ENCODE measurements around the gene EXOSC9. TPM values are rescaled to one million over a fixed set of nuclear protein-coding genes. Genes with fewer than 3 reads are reported as not detected.

Gene EXOSC9
- total and polyA plus RNA-seq, 4 donors: 5.3 to 20.0 (median 10.0) TPM

- Histone ChIP-seq H3K4me1 (ENCODE audit: control insufficient read depth in 4 of 4, insufficient read depth in 4 of 4, low read length in 3 of 4) (peaks cover 3 to 10% (median 6%) of the 10 kb centered on the region in 4 donors), H3K27me3 (ENCODE audit: control insufficient read depth in 4 of 4, insufficient read depth in 4 of 4, low read length in 3 of 4) (peaks cover 2 to 9% (median 4%) of the 10 kb centered on the region in 4 donors), H3K9me3 (ENCODE audit: control insufficient read depth in 4 of 4, low read length in 3 of 4) (no peaks in the 10 kb centered on the region), H3K27ac (ENCODE audit: low read depth in 1 of 2, low read length in 2 of 2) (no peak overlapping the region), H3K36me3 (ENCODE audit: control insufficient read depth in 4 of 4, insufficient read depth in 3 of 4, low read depth in 1 of 4, low read length in 3 of 4) (no peaks in the 10 kb centered on the region), H3K4me3 (ENCODE audit: low read depth in 1 of 3, low read length in 3 of 3) (no peak overlapping the region), H3K9ac (ENCODE audit: low read depth in 1 of 2, low read length in 2 of 2) (no peak overlapping the region)
- no peak for TF ChIP-seq REST (IDR thresholded peaks at IDR 0.05)
- no peak for TF ChIP-seq NR2F2 (IDR thresholded peaks at IDR 0.05)
- TF ChIP-seq HNF4A (conservative IDR thresholded peaks at IDR 0.05): no peak
- no peak for TF ChIP-seq YY1 (IDR thresholded peaks at IDR 0.05)
- no peak for TF ChIP-seq RAD21 (IDR thresholded peaks at IDR 0.05)
- 89% methylated on average over 2 of the region's 2 CpGs for WGBS
- DNase-seq (ENCODE audit: low spot score): no peak
Measured at GRCh38 chr4:121769341-121769740, 31.8 kb upstream of the EXOSC9 start.

- no peak overlapping the region for H3K9ac ChIP-seq (ENCODE audit: low read depth in 1 of 2, low read length in 2 of 2)
- H3K36me3 ChIP-seq (ENCODE audit: control insufficient read depth in 4 of 4, insufficient read depth in 3 of 4, low read depth in 1 of 4, low read length in 3 of 4): no peaks in the 10 kb centered on the region
- peaks cover 0 to 5% (median 2%) of the 10 kb centered on the region in 4 donors for H3K27me3 ChIP-seq (ENCODE audit: control insufficient read depth in 4 of 4, insufficient read depth in 4 of 4, low read length in 3 of 4)
- no peaks in the 10 kb centered on the region for H3K9me3 ChIP-seq (ENCODE audit: control insufficient read depth in 4 of 4, low read length in 3 of 4)
- 83% methylated on average over 1 of the region's 1 CpG for WGBS
- no peak overlapping the region for H3K4me3 ChIP-seq (ENCODE audit: low read depth in 1 of 3, low read length in 3 of 3)
- DNase-seq (ENCODE audit: low spot score): no peak
- no peak overlapping the region for H3K27ac ChIP-seq (ENCODE audit: low read depth in 1 of 2, low read length in 2 of 2)
- TF ChIP-seq, protein P1, sequence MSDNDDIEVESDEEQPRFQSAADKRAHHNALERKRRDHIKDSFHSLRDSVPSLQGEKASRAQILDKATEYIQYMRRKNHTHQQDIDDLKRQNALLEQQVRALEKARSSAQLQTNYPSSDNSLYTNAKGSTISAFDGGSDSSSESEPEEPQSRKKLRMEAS (IDR thresholded peaks at IDR 0.05): no peak
- TF ChIP-seq JUND (IDR thresholded peaks at IDR 0.05): no peak
- TF ChIP-seq ZBTB33 (IDR thresholded peaks at IDR 0.05): no peak
- no peak for TF ChIP-seq HNF4A (conservative IDR thresholded peaks at IDR 0.05)
- TF ChIP-seq FOXA1 (IDR thresholded peaks at IDR 0.05): no peak
- TF ChIP-seq HNF4G (IDR thresholded peaks at IDR 0.05): no peak
- H3K4me1 ChIP-seq (ENCODE audit: control insufficient read depth in 4 of 4, insufficient read depth in 4 of 4, low read length in 3 of 4): no peaks in the 10 kb centered on the region
Measured at GRCh38 chr4:121771869-121772268, 29.3 kb upstream of the EXOSC9 start.

DNA sequence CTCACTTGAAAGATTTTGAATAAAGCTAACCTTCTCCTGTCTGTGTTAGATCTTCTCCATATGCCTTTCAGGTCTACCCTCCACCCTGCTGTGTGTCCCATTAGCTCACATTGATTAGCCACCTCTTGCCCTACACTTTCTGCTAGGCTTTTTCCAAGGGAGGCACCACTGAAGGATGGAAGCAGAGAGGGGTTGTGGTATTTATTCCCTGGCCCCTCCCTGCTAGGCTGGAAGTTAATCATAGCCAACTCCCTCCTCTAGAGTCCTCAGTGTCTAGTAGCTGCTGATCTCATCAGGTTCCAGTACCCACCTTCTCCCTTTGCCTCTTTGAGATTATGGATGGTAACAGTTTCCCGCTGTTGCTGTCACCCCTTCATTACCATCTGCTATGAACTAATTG is 27.2 kb upstream of the EXOSC9 start:
- Histone ChIP-seq H3K4me1 (ENCODE audit: control insufficient read depth in 4 of 4, insufficient read depth in 4 of 4, low read length in 3 of 4) (no peaks in the 10 kb centered on the region), H3K36me3 (ENCODE audit: control insufficient read depth in 4 of 4, insufficient read depth in 3 of 4, low read depth in 1 of 4, low read length in 3 of 4) (no peaks in the 10 kb centered on the region)
- 84% methylated on average over 1 of the region's 1 CpG for WGBS

More for the DNA sequence above, 27.2 kb upstream of the EXOSC9 start:
- Histone ChIP-seq H3K27me3 (ENCODE audit: control insufficient read depth in 4 of 4, insufficient read depth in 4 of 4, low read length in 3 of 4) (peaks cover 0 to 5% (median 2%) of the 10 kb centered on the region in 4 donors), H3K27ac (ENCODE audit: low read depth in 1 of 2, low read length in 2 of 2) (no peak overlapping the region), H3K9ac (ENCODE audit: low read depth in 1 of 2, low read length in 2 of 2) (no peak overlapping the region), H3K9me3 (ENCODE audit: control insufficient read depth in 4 of 4, low read length in 3 of 4) (no peaks in the 10 kb centered on the region), H3K4me3 (ENCODE audit: low read depth in 1 of 3, low read length in 3 of 3) (no peak overlapping the region)
- TF ChIP-seq, protein P2, sequence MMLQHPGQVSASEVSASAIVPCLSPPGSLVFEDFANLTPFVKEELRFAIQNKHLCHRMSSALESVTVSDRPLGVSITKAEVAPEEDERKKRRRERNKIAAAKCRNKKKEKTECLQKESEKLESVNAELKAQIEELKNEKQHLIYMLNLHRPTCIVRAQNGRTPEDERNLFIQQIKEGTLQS (IDR thresholded peaks at IDR 0.05): no peak
- no peak for TF ChIP-seq FOXA2 (IDR thresholded peaks at IDR 0.05)
- TF ChIP-seq TAF1 (conservative IDR thresholded peaks at IDR 0.05): no peak
- TF ChIP-seq RAD21 (IDR thresholded peaks at IDR 0.05): no peak
- TF ChIP-seq ZBTB33 (IDR thresholded peaks at IDR 0.05): no peak
- TF ChIP-seq RXRA (IDR thresholded peaks at IDR 0.05): no peak
- no peak for TF ChIP-seq HNF4A (conservative IDR thresholded peaks at IDR 0.05)
- TF ChIP-seq GABPA (IDR thresholded peaks at IDR 0.05 in 1 of 2, conservative IDR thresholded peaks at IDR 0.05 in 1 of 2): no peak
- TF ChIP-seq JUND (IDR thresholded peaks at IDR 0.05): no peak
- no peak for TF ChIP-seq NR2F2 (IDR thresholded peaks at IDR 0.05)
- no peak for TF ChIP-seq YY1 (IDR thresholded peaks at IDR 0.05)
- TF ChIP-seq, protein P1 (IDR thresholded peaks at IDR 0.05): no peak
- TF ChIP-seq REST (IDR thresholded peaks at IDR 0.05): no peak
- TF ChIP-seq FOXA1 (IDR thresholded peaks at IDR 0.05): no peak
- no peak for DNase-seq (ENCODE audit: low spot score)
